WTC11 (cell line): ENCODE measurements around the gene POMGNT1. TPM values are rescaled to one million over a fixed set of nuclear protein-coding genes. Genes with fewer than 3 reads are reported as not detected.

Source experiments
- ATAC-seq: fragments of 200-7000 bp; cut with Tn5 transposase; 2 replicates; pipeline ENCODE4 v1.10.0; 2021; ENCODE audit warnings: mild to moderate bottlenecking, moderate library complexity
- CTCF ChIA-PET: fragments of 300-600 bp; sonication (Branson Sonifier 250); formaldehyde crosslinking; loops from one replicate; lab custom pipeline; 2021; ENCODE audit warnings: antibody characterized with exemption; lab: Charles Lee
- POLR2A ChIA-PET: fragments of 350-600 bp; sonication (Branson Sonifier 250); formaldehyde crosslinking; loops from one replicate; lab custom pipeline; 2021; ENCODE audit warnings: antibody characterized with exemption; lab: Charles Lee
- DNase-seq: peaks from one replicate; pipeline ENCODE4 v3.0.0; 2021; ENCODE audit warnings: low spot score
- H3K27ac Mint-ChIP-seq: 2 replicates; pipeline ENCODE4 v1.8.0; 2021; ENCODE audit warnings: mixed read lengths
- H3K27me3 Mint-ChIP-seq: 2 replicates; pipeline ENCODE4 v1.8.0; 2021; ENCODE audit warnings: low read depth, mild to moderate bottlenecking, moderate library complexity, mixed read lengths
- H3K36me3 Mint-ChIP-seq: 2 replicates; pipeline ENCODE4 v1.8.0; 2021; ENCODE audit warnings: mixed read lengths
- H3K4me1 Mint-ChIP-seq: 2 replicates; pipeline ENCODE4 v1.8.0; 2022; ENCODE audit warnings: mixed read lengths
- H3K4me3 Mint-ChIP-seq: 2 replicates; pipeline ENCODE4 v1.8.0; 2021; ENCODE audit warnings: mild to moderate bottlenecking, moderate library complexity, mixed read lengths
- H3K9me3 Mint-ChIP-seq: 2 replicates; pipeline ENCODE4 v1.8.0; 2021; ENCODE audit warnings: mixed read lengths
- ARID4B ChIP-seq: sonication (generic); formaldehyde crosslinking; IDR thresholded peaks from 2 replicates; pipeline ENCODE4 v1.8.0; 2023; ENCODE audit warnings: missing genetic modification reagents, mild to moderate bottlenecking, borderline replicate concordance
- CREM ChIP-seq: sonication (generic); formaldehyde crosslinking; IDR thresholded peaks from 2 replicates; pipeline ENCODE4 v1.8.1; 2022; ENCODE audit warnings: mild to moderate bottlenecking, missing genetic modification reagents, moderate library complexity
- ELF4 ChIP-seq: sonication (generic); formaldehyde crosslinking; IDR thresholded peaks from 2 replicates; pipeline ENCODE4 v1.8.1; 2022; ENCODE audit warnings: low read depth, mild to moderate bottlenecking, moderate library complexity, missing genetic modification reagents
- ETV6 ChIP-seq: sonication (generic); formaldehyde crosslinking; IDR thresholded peaks from 2 replicates; pipeline ENCODE4 v1.8.1; 2022; ENCODE audit warnings: mild to moderate bottlenecking, missing genetic modification reagents
- GTF2I ChIP-seq: fragments of 250-450 bp; sonication (Bioruptor Pico); conservative IDR thresholded peaks from 2 replicates; pipeline ENCODE4 v1.4.0; 2021; ENCODE audit warnings: mild to moderate bottlenecking
- JAZF1 ChIP-seq: fragments of 250-450 bp; sonication (Bioruptor Pico); IDR thresholded peaks from 2 replicates; pipeline ENCODE4 v1.9.0; 2021; ENCODE audit warnings: moderate library complexity, mild to moderate bottlenecking, inconsistent platforms
- MAX ChIP-seq: sonication (generic); formaldehyde crosslinking; IDR thresholded peaks from 2 replicates; pipeline ENCODE4 v1.8.0; 2022; ENCODE audit warnings: mild to moderate bottlenecking, missing genetic modification reagents
- NR2C2 ChIP-seq: sonication (generic); formaldehyde crosslinking; IDR thresholded peaks from 2 replicates; pipeline ENCODE4 v1.8.0; 2022; ENCODE audit warnings: mild to moderate bottlenecking, missing genetic modification reagents
- SMAD4 ChIP-seq: sonication (generic); formaldehyde crosslinking; IDR thresholded peaks from 2 replicates; pipeline ENCODE4 v1.8.0; 2022; ENCODE audit warnings: mild to moderate bottlenecking, missing genetic modification reagents
- TEAD4 ChIP-seq: sonication (generic); formaldehyde crosslinking; IDR thresholded peaks from 2 replicates; pipeline ENCODE4 v1.8.0; 2022; ENCODE audit warnings: mild to moderate bottlenecking, missing genetic modification reagents
- ZNF121 ChIP-seq: sonication (generic); formaldehyde crosslinking; IDR thresholded peaks from 2 replicates; pipeline ENCODE4 v1.8.0; 2023; ENCODE audit warnings: missing genetic modification reagents
- ZNF138 ChIP-seq: sonication (generic); formaldehyde crosslinking; conservative IDR thresholded peaks from 2 replicates; pipeline ENCODE4 v1.8.1; 2022; ENCODE audit warnings: mild to moderate bottlenecking, moderate library complexity, missing genetic modification reagents
- ZNF232 ChIP-seq: sonication (generic); formaldehyde crosslinking; IDR thresholded peaks from 2 replicates; pipeline ENCODE4 v1.8.0; 2022; ENCODE audit warnings: mild to moderate bottlenecking, missing genetic modification reagents
- total RNA-seq: library from RNA; stranded (reverse); gene quantifications from 3 replicates; pipeline ENCODE4 v1.2.3, GENCODE V29; 2021
- TF ChIP-seq, protein P1 (sequence below): sonication (generic); formaldehyde crosslinking; IDR thresholded peaks from 2 replicates; pipeline ENCODE4 v1.8.1; 2023; ENCODE audit warnings: mild to moderate bottlenecking, missing genetic modification reagents, moderate library complexity
- TF ChIP-seq, protein P2 (sequence below): sonication (generic); formaldehyde crosslinking; IDR thresholded peaks from 2 replicates; pipeline ENCODE4 v1.8.1; 2022; ENCODE audit warnings: missing genetic modification reagents, borderline replicate concordance
- TF ChIP-seq, protein P3 (sequence below): sonication (generic); formaldehyde crosslinking; IDR thresholded peaks from 2 replicates; pipeline ENCODE4 v1.8.0; 2023; ENCODE audit warnings: missing genetic modification reagents
- TF ChIP-seq, protein P4 (sequence below): fragments of 250-450 bp; sonication (Bioruptor Pico); IDR thresholded peaks from 2 replicates; pipeline ENCODE4 v1.9.0; 2021; ENCODE audit warnings: mild to moderate bottlenecking, borderline replicate concordance
- TF ChIP-seq, protein P5 (sequence below): fragments of 250-450 bp; sonication (Bioruptor Pico); IDR thresholded peaks from 2 replicates; pipeline ENCODE4 v1.9.0; 2021; ENCODE audit warnings: mild to moderate bottlenecking

Gene POMGNT1
- total RNA-seq, 1 experiment from 2014 or later: 42.5 TPM

- Mint-ChIP-seq H3K9me3 (no peaks in the 10 kb centered on the region), H3K4me1 (peaks cover 28% of the 10 kb centered on the region)
- TF ChIP-seq ETV6 (CRISPR knock-in tag): no peak
- TF ChIP-seq ZNF232: no peak
- TF ChIP-seq ZNF121: no peak
- no peak for TF ChIP-seq MAX (CRISPR knock-in tag)
- TF ChIP-seq ZNF138 (CRISPR knock-in tag): no peak
- TF ChIP-seq, protein P1, sequence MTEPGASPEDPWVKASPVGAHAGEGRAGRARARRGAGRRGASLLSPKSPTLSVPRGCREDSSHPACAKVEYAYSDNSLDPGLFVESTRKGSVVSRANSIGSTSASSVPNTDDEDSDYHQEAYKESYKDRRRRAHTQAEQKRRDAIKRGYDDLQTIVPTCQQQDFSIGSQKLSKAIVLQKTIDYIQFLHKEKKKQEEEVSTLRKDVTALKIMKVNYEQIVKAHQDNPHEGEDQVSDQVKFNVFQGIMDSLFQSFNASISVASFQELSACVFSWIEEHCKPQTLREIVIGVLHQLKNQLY (CRISPR knock-in tag): no peak
- TF ChIP-seq NR2C2 (CRISPR knock-in tag): no peak
- TF ChIP-seq, protein P2, sequence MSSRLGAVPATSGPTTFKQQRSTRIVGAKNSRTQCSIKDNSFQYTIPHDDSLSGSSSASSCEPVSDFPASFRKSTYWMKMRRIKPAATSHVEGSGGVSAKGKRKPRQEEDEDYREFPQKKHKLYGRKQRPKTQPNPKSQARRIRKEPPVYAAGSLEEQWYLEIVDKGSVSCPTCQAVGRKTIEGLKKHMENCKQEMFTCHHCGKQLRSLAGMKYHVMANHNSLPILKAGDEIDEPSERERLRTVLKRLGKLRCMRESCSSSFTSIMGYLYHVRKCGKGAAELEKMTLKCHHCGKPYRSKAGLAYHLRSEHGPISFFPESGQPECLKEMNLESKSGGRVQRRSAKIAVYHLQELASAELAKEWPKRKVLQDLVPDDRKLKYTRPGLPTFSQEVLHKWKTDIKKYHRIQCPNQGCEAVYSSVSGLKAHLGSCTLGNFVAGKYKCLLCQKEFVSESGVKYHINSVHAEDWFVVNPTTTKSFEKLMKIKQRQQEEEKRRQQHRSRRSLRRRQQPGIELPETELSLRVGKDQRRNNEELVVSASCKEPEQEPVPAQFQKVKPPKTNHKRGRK (CRISPR knock-in tag): no peak
- no peak for TF ChIP-seq TEAD4
- TF ChIP-seq ARID4B (CRISPR knock-in tag): no peak
- no peak for TF ChIP-seq JAZF1 (CRISPR knock-in tag)
- TF ChIP-seq, protein P3, sequence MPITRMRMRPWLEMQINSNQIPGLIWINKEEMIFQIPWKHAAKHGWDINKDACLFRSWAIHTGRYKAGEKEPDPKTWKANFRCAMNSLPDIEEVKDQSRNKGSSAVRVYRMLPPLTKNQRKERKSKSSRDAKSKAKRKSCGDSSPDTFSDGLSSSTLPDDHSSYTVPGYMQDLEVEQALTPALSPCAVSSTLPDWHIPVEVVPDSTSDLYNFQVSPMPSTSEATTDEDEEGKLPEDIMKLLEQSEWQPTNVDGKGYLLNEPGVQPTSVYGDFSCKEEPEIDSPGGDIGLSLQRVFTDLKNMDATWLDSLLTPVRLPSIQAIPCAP: no peak
- TF ChIP-seq SMAD4: no peak
- TF ChIP-seq, protein P4, sequence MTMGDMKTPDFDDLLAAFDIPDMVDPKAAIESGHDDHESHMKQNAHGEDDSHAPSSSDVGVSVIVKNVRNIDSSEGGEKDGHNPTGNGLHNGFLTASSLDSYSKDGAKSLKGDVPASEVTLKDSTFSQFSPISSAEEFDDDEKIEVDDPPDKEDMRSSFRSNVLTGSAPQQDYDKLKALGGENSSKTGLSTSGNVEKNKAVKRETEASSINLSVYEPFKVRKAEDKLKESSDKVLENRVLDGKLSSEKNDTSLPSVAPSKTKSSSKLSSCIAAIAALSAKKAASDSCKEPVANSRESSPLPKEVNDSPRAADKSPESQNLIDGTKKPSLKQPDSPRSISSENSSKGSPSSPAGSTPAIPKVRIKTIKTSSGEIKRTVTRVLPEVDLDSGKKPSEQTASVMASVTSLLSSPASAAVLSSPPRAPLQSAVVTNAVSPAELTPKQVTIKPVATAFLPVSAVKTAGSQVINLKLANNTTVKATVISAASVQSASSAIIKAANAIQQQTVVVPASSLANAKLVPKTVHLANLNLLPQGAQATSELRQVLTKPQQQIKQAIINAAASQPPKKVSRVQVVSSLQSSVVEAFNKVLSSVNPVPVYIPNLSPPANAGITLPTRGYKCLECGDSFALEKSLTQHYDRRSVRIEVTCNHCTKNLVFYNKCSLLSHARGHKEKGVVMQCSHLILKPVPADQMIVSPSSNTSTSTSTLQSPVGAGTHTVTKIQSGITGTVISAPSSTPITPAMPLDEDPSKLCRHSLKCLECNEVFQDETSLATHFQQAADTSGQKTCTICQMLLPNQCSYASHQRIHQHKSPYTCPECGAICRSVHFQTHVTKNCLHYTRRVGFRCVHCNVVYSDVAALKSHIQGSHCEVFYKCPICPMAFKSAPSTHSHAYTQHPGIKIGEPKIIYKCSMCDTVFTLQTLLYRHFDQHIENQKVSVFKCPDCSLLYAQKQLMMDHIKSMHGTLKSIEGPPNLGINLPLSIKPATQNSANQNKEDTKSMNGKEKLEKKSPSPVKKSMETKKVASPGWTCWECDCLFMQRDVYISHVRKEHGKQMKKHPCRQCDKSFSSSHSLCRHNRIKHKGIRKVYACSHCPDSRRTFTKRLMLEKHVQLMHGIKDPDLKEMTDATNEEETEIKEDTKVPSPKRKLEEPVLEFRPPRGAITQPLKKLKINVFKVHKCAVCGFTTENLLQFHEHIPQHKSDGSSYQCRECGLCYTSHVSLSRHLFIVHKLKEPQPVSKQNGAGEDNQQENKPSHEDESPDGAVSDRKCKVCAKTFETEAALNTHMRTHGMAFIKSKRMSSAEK: no peak
- TF ChIP-seq GTF2I (CRISPR knock-in tag): no peak
- TF ChIP-seq CREM (CRISPR knock-in tag): no peak
- TF ChIP-seq, protein P5, sequence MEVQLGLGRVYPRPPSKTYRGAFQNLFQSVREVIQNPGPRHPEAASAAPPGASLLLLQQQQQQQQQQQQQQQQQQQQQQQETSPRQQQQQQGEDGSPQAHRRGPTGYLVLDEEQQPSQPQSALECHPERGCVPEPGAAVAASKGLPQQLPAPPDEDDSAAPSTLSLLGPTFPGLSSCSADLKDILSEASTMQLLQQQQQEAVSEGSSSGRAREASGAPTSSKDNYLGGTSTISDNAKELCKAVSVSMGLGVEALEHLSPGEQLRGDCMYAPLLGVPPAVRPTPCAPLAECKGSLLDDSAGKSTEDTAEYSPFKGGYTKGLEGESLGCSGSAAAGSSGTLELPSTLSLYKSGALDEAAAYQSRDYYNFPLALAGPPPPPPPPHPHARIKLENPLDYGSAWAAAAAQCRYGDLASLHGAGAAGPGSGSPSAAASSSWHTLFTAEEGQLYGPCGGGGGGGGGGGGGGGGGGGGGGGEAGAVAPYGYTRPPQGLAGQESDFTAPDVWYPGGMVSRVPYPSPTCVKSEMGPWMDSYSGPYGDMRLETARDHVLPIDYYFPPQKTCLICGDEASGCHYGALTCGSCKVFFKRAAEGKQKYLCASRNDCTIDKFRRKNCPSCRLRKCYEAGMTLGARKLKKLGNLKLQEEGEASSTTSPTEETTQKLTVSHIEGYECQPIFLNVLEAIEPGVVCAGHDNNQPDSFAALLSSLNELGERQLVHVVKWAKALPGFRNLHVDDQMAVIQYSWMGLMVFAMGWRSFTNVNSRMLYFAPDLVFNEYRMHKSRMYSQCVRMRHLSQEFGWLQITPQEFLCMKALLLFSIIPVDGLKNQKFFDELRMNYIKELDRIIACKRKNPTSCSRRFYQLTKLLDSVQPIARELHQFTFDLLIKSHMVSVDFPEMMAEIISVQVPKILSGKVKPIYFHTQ (CRISPR knock-in tag): no peak
- TF ChIP-seq ELF4 (CRISPR knock-in tag): no peak
Observed at GRCh38 chr1:46169811-46170454, 28.3 kb downstream of the POMGNT1 start.

More at GRCh38 chr1:46169811-46170454, 28.3 kb downstream of the POMGNT1 start:
- ChIA-PET POLR2A (no interaction called here), CTCF (no interaction called here)
- Mint-ChIP-seq H3K36me3 (no peaks in the 10 kb centered on the region), H3K27ac (no peak overlapping the region), H3K4me3 (no peak overlapping the region), H3K27me3 (peaks cover 47% of the 10 kb centered on the region)
- no peak for DNase-seq
- no peak for ATAC-seq
